Measurements from ENCODE around the gene WDFY4.

Gene WDFY4

GRCh38 chr10:48968036-48968435, 283.4 kb downstream of the WDFY4 start:
- Histone ChIP-seq H3K9ac (ENCODE audit: low read depth, low read length, poor library complexity, severe bottlenecking) (no peak overlapping the region), H3K9me2 (replicated peaks; ENCODE audit: low read depth, low read length) (no peaks in the 10 kb centered on the region), H4K20me1 (ENCODE audit: insufficient read depth, low read length, poor library complexity, severe bottlenecking) (no peaks in the 10 kb centered on the region), H3K79me2 (ENCODE audit: insufficient read depth, low read length) (no peaks in the 10 kb centered on the region), H3K36me3 (ENCODE audit: insufficient read depth, low read length) (no peaks in the 10 kb centered on the region), H2AFZ (ENCODE audit: low read length) (no peak overlapping the region), H3K27me3 (ENCODE audit: insufficient read depth, low read length, poor library complexity, severe bottlenecking) (no peaks in the 10 kb centered on the region), H3F3A (ENCODE audit: low read depth) (no peaks in the 10 kb centered on the region), H3K4me1 (ENCODE audit: insufficient read depth, low read length, poor library complexity, severe bottlenecking) (peaks cover 4% of the 10 kb centered on the region), H3K9me3 (ENCODE audit: insufficient read depth, low read depth, low read length) (no peaks in the 10 kb centered on the region), H3K4me3 (ENCODE audit: low read length, poor library complexity, severe bottlenecking) (no peak overlapping the region), H3K4me2 (ENCODE audit: low read depth, low read length, poor library complexity, severe bottlenecking) (no peak overlapping the region)
- no peak for TF ChIP-seq CTCF (conservative IDR thresholded peaks at IDR 0.05; ENCODE audit: low read length)
- no peak for TF ChIP-seq EZH2phosphoT487 (IDR thresholded peaks at IDR 0.05; ENCODE audit: borderline replicate concordance)

- TF ChIP-seq EZH2phosphoT487 (IDR thresholded peaks at IDR 0.05; ENCODE audit: borderline replicate concordance) (no peak), CTCF (conservative IDR thresholded peaks at IDR 0.05; ENCODE audit: low read length) (no peak)
- H3K4me3 ChIP-seq (ENCODE audit: low read length, poor library complexity, severe bottlenecking) = no peak overlapping the region
- H3K9ac ChIP-seq (ENCODE audit: low read depth, low read length, poor library complexity, severe bottlenecking) = no peak overlapping the region
- H3K27me3 ChIP-seq (ENCODE audit: insufficient read depth, low read length, poor library complexity, severe bottlenecking) = no peaks in the 10 kb centered on the region
- no peak overlapping the region for H3K4me2 ChIP-seq (ENCODE audit: low read depth, low read length, poor library complexity, severe bottlenecking)
- H2AFZ ChIP-seq (ENCODE audit: low read length) = no peak overlapping the region
- no peaks in the 10 kb centered on the region for H3K9me3 ChIP-seq (ENCODE audit: insufficient read depth, low read depth, low read length)
- H3K4me1 ChIP-seq (ENCODE audit: insufficient read depth, low read length, poor library complexity, severe bottlenecking) = peaks cover 4% of the 10 kb centered on the region
- H3K36me3 ChIP-seq (ENCODE audit: insufficient read depth, low read length) = no peaks in the 10 kb centered on the region
- no peaks in the 10 kb centered on the region for H4K20me1 ChIP-seq (ENCODE audit: insufficient read depth, low read length, poor library complexity, severe bottlenecking)
- no peaks in the 10 kb centered on the region for H3K9me2 ChIP-seq (replicated peaks; ENCODE audit: low read depth, low read length)
- no peaks in the 10 kb centered on the region for H3F3A ChIP-seq (ENCODE audit: low read depth)
- H3K79me2 ChIP-seq (ENCODE audit: insufficient read depth, low read length) = no peaks in the 10 kb centered on the region
Measured at GRCh38 chr10:48970046-48970445, 285.4 kb downstream of the WDFY4 start.

- no peaks in the 10 kb centered on the region for H3K27me3 ChIP-seq (ENCODE audit: insufficient read depth, low read length, poor library complexity, severe bottlenecking)
- H3K4me2 ChIP-seq (ENCODE audit: low read depth, low read length, poor library complexity, severe bottlenecking) = no peak overlapping the region
- no peaks in the 10 kb centered on the region for H3F3A ChIP-seq (ENCODE audit: low read depth)
- H3K9ac ChIP-seq (ENCODE audit: low read depth, low read length, poor library complexity, severe bottlenecking) = no peak overlapping the region
- no peak overlapping the region for H2AFZ ChIP-seq (ENCODE audit: low read length)
- H3K36me3 ChIP-seq (ENCODE audit: insufficient read depth, low read length) = no peaks in the 10 kb centered on the region
- H3K9me3 ChIP-seq (ENCODE audit: insufficient read depth, low read depth, low read length) = no peaks in the 10 kb centered on the region
- TF ChIP-seq EZH2phosphoT487 (IDR thresholded peaks at IDR 0.05; ENCODE audit: borderline replicate concordance) (no peak), CTCF (conservative IDR thresholded peaks at IDR 0.05; ENCODE audit: low read length) (no peak)
- H3K4me3 ChIP-seq (ENCODE audit: low read length, poor library complexity, severe bottlenecking) = no peak overlapping the region
- H3K79me2 ChIP-seq (ENCODE audit: insufficient read depth, low read length) = no peaks in the 10 kb centered on the region
- peaks cover 4% of the 10 kb centered on the region for H3K4me1 ChIP-seq (ENCODE audit: insufficient read depth, low read length, poor library complexity, severe bottlenecking)
- no peaks in the 10 kb centered on the region for H3K9me2 ChIP-seq (replicated peaks; ENCODE audit: low read depth, low read length)
- no peaks in the 10 kb centered on the region for H4K20me1 ChIP-seq (ENCODE audit: insufficient read depth, low read length, poor library complexity, severe bottlenecking)
Measured at GRCh38 chr10:48970654-48971053, 286.0 kb downstream of the WDFY4 start.
